Ishikawa (cell line): ENCODE results near the gene MRPS23.

ENCODE experiments used
- CEBPB ChIP-seq: IDR thresholded peaks from 2 replicates; pipeline ENCODE4 v1.6.1; 2012
- CREB1 ChIP-seq: IDR thresholded peaks from 2 replicates; pipeline ENCODE4 v1.6.1; 2012; ENCODE audit warnings: low read depth
- EGR1 ChIP-seq: IDR thresholded peaks from 2 replicates; pipeline ENCODE4 v1.6.1; 2012
- EP300 ChIP-seq: IDR thresholded peaks from 2 replicates; pipeline ENCODE4 v1.6.1; 2012; ENCODE audit warnings: borderline replicate concordance
- FOXM1 ChIP-seq: IDR thresholded peaks from 2 replicates; pipeline ENCODE4 v1.6.1; 2012; ENCODE audit warnings: low read depth, borderline replicate concordance
- NFIC ChIP-seq: IDR thresholded peaks from 2 replicates; pipeline ENCODE4 v1.6.1; 2012
- RAD21 ChIP-seq: IDR thresholded peaks from 2 replicates; pipeline ENCODE4 v1.6.1; 2012; ENCODE audit warnings: low read depth
- TAF1 ChIP-seq: IDR thresholded peaks from 2 replicates; pipeline ENCODE4 v1.6.1; 2012; ENCODE audit warnings: low read depth, mild to moderate bottlenecking
- TCF12 ChIP-seq: IDR thresholded peaks from 2 replicates; pipeline ENCODE4 v1.6.1; 2012; ENCODE audit warnings: low read depth
- TEAD4 ChIP-seq: IDR thresholded peaks from 2 replicates; pipeline ENCODE4 v1.6.1; 2012
- YY1 ChIP-seq: IDR thresholded peaks from 2 replicates; pipeline ENCODE4 v1.6.1; 2012; ENCODE audit warnings: low read depth
- TF ChIP-seq, protein P1 (sequence below): IDR thresholded peaks from 2 replicates; pipeline ENCODE4 v1.6.1; 2012; ENCODE audit warnings: low read depth, mild to moderate bottlenecking
- TF ChIP-seq, protein P2 (sequence below): IDR thresholded peaks from 2 replicates; pipeline ENCODE4 v1.6.1; 2012
- TF ChIP-seq, protein P3 (sequence below): IDR thresholded peaks from 2 replicates; pipeline ENCODE4 v1.6.1; 2012

DNA sequence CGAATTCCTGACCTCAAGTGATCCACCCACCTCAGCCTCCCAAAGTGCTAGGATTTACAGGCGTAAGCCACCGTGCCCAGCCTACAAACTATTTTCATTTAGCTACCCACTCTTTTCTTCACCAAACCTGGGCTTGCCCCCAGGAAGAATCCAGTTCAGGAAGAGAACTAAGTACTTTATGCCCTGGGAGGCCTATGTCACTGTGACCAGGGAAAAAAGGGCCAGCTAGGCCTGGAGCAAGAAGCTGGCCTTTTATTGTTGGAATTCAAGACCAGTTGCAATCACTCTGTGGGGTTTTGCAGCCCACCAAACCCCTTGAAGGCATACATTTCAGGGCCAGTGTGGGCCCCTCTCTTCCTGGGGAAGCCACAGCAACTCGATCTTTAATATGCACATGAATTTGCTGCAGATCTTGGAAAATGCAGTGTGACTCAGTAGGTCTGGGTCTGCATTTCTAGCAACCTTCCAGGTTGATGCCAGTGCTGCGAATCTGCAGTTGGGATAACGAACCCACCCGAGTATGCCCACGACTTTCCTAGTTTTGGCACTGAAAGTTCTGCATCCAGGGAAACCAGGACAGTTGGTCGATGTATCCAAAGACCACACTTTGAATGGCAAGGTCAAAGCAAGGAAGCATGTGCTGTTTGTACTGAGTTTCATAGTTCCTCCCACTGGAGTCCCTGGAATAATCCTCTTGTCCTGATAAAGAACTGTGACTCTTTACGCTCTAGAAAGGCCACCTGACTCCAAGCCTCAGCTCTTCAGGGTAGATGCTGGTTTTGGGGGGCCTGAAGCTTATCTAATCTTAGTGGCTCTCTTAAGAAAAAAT lies 7.2 kb upstream of the MRPS23 start:
- TF ChIP-seq TAF1 (no peak), EP300 (no peak), YY1 (no peak), EGR1 (no peak), TEAD4 (no peak), TCF12 (no peak), NFIC (no peak), RAD21 (no peak), CEBPB (no peak), FOXM1 (no peak), CREB1 (no peak)
- TF ChIP-seq, protein P1, sequence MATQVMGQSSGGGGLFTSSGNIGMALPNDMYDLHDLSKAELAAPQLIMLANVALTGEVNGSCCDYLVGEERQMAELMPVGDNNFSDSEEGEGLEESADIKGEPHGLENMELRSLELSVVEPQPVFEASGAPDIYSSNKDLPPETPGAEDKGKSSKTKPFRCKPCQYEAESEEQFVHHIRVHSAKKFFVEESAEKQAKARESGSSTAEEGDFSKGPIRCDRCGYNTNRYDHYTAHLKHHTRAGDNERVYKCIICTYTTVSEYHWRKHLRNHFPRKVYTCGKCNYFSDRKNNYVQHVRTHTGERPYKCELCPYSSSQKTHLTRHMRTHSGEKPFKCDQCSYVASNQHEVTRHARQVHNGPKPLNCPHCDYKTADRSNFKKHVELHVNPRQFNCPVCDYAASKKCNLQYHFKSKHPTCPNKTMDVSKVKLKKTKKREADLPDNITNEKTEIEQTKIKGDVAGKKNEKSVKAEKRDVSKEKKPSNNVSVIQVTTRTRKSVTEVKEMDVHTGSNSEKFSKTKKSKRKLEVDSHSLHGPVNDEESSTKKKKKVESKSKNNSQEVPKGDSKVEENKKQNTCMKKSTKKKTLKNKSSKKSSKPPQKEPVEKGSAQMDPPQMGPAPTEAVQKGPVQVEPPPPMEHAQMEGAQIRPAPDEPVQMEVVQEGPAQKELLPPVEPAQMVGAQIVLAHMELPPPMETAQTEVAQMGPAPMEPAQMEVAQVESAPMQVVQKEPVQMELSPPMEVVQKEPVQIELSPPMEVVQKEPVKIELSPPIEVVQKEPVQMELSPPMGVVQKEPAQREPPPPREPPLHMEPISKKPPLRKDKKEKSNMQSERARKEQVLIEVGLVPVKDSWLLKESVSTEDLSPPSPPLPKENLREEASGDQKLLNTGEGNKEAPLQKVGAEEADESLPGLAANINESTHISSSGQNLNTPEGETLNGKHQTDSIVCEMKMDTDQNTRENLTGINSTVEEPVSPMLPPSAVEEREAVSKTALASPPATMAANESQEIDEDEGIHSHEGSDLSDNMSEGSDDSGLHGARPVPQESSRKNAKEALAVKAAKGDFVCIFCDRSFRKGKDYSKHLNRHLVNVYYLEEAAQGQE = no peak
- TF ChIP-seq, protein P2, sequence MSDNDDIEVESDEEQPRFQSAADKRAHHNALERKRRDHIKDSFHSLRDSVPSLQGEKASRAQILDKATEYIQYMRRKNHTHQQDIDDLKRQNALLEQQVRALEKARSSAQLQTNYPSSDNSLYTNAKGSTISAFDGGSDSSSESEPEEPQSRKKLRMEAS = no peak
- TF ChIP-seq, protein P3, sequence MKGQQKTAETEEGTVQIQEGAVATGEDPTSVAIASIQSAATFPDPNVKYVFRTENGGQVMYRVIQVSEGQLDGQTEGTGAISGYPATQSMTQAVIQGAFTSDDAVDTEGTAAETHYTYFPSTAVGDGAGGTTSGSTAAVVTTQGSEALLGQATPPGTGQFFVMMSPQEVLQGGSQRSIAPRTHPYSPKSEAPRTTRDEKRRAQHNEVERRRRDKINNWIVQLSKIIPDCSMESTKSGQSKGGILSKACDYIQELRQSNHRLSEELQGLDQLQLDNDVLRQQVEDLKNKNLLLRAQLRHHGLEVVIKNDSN = no peak
